ENCODE data around the gene GAR1. TPM values are rescaled to one million over a fixed set of nuclear protein-coding genes. Genes with fewer than 3 reads are reported as not detected.
"Not testable (repeated sequence)": the region's sequence is repeated elsewhere in the genome, so short reads cannot be mapped to it uniquely, and the experiment has no call there.

Gene GAR1
- total and polyA plus RNA-seq, 2 experiments from 2014 or later, result 5.9 to 42.7 TPM

DNA sequence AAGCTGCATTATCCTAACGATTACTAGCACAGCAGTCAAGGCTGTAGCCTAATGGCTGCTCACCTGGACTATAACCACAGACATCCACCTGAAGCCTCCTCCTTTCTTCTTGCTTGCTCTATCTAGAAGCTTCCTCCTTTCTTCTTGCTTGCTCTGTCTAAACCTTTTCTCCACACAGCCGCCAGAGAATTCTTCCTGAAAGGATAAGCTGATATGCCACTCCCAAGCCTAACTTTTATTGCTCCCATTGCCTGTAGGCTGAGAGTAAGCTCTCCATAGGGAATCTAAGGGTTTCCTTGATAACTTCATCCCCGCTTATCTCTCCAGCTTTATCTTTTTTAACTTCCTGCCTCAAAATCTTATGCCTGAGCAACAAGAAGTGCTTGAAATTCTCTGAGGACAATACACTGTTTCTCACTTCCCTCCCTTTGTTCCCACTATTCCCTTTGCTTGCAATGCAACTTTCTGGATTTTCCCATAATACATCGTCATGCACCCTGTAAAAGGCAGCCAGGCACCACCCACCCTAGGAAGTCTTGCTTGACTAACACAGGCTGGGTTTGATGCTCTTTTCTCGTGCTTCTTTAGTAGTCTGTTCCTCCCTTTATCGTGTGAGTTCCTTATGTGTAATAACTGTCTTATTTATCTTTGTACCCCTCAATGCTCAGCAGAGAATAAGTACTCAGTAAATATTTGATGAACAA, 31.0 kb downstream of the GAR1 start:
- Histone ChIP-seq H3K4me1 (ENCODE audit: insufficient read depth) (no peaks in the 10 kb centered on the region), H3K4me2 (ENCODE audit: unreplicated experiment) (no peak overlapping the region), H4K20me1 (ENCODE audit: insufficient read depth) (no peaks in the 10 kb centered on the region), H3K27ac (no peak overlapping the region), H3K79me2 (ENCODE audit: insufficient read depth) (no peaks in the 10 kb centered on the region), H3K27me3 (replicated peaks; ENCODE audit: insufficient read depth) (no peaks in the 10 kb centered on the region), H3K9me3 (ENCODE audit: low read depth) (no peaks in the 10 kb centered on the region), H3K4me3 (no peak overlapping the region), H3K36me3 (ENCODE audit: low read depth) (no peaks in the 10 kb centered on the region), H3K9me2 (ENCODE audit: insufficient read depth) (no peaks in the 10 kb centered on the region), H3F3A (ENCODE audit: insufficient read depth) (no peaks in the 10 kb centered on the region), H2AFZ (no peak overlapping the region), H3K9ac (no peak overlapping the region)
- in situ Hi-C loops (cut with MboI), result no loop called here
- TF ChIP-seq EZH2phosphoT487 (IDR thresholded peaks at IDR 0.05; ENCODE audit: insufficient read depth, low read depth), result no peak
- TF ChIP-seq EZH2 (IDR thresholded peaks at IDR 0.05; ENCODE audit: insufficient read depth, poor library complexity, severe bottlenecking), result no peak
- DNase-seq, result no peak
- 71 to 74% methylated on average over 6 of the region's 6 CpGs for WGBS, 2 experiments (ENCODE audit: low coverage in 1 of 2, low lambda C conversion rate in 2 of 2, missing lambda C conversion rate in 2 of 2)

DNA sequence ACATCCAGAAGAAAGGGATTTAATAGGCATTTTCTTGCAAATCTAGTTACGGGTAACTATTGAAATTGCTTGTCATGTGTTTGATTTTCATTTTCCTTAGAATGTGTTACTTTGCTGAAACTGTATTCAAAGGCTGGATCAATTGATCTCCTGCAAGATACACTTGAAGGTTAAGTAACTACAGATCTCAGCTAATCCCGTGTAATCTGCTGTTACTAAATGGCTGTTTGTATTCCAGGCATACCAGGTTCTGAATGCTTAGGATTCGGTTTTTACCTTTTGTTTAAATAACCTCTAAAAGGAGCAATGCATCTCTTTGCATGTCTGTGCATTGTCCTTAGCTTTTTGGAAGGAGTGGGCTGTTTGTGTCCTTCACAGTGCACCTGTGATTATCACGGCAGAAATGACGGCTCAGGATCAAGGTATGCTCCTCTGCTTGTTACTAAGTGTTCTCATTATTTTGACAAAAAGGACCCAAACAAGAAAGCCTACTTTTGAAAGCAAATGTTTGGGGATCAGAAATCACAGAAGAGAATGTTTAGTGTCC, 32.4 kb downstream of the GAR1 start, which contains the start of gene LRIT3:
TSS of gene LRIT3 (plus strand) at position 212 of the 547 bp plus-strand sequence. CDS start at position 307, 95 bp downstream.
- in situ Hi-C loops (cut with MboI), result no loop called here
- H4K20me1 ChIP-seq (ENCODE audit: insufficient read depth), result no peaks in the 10 kb centered on the region
- no peak within 1 kb of the TSS for H3K4me3 ChIP-seq
- no peaks in the 10 kb centered on the region for H3K36me3 ChIP-seq (ENCODE audit: low read depth)
- no peaks in the 10 kb centered on the region for H3K4me1 ChIP-seq (ENCODE audit: insufficient read depth)
- no peaks in the 10 kb centered on the region for H3K9me3 ChIP-seq (ENCODE audit: low read depth)
- no peak within 1 kb of the TSS for H2AFZ ChIP-seq
- H3K27ac ChIP-seq, result no peak within 1 kb of the TSS
- H3K4me2 ChIP-seq (ENCODE audit: unreplicated experiment), result no peak within 1 kb of the TSS
- no peak within 1 kb of the TSS for H3K9ac ChIP-seq
- H3K79me2 ChIP-seq (ENCODE audit: insufficient read depth), result no peaks in the 10 kb centered on the region
- no peaks in the 10 kb centered on the region for H3F3A ChIP-seq (ENCODE audit: insufficient read depth)
- no peaks in the 10 kb centered on the region for H3K9me2 ChIP-seq (ENCODE audit: insufficient read depth)
- H3K27me3 ChIP-seq (replicated peaks; ENCODE audit: insufficient read depth), result no peaks in the 10 kb centered on the region
- WGBS, 2 experiments (ENCODE audit: low coverage in 1 of 2, low lambda C conversion rate in 2 of 2, missing lambda C conversion rate in 2 of 2), result 82 to 83% methylated on average over 5 of the region's 5 CpGs
- DNase-seq, result no peak
- TF ChIP-seq EZH2phosphoT487 (IDR thresholded peaks at IDR 0.05; ENCODE audit: insufficient read depth, low read depth) (no peak), EZH2 (IDR thresholded peaks at IDR 0.05; ENCODE audit: insufficient read depth, poor library complexity, severe bottlenecking) (no peak)

DNA sequence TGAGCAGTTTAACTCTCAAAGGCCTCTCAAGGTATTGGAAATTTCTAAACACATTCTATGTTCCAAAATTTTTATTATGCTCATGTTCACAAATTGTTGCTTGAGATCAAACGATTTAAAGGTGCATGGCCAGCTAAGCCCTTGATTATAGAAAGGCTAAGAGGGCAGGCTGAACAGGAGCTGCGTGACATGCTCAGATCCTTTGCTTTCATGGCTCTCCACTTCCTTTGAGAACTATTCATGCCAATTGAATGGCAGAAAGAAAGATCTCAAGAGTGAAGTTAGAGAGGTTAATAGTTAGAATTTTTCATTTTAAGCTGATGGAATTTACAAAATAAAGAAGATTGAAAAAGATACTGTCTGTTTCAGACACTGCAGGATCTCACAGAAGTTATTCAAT, 32.9 kb downstream of the GAR1 start:
- no peaks in the 10 kb centered on the region for H3K9me2 ChIP-seq (ENCODE audit: insufficient read depth)
- no peak for DNase-seq
- no peaks in the 10 kb centered on the region for H4K20me1 ChIP-seq (ENCODE audit: insufficient read depth)
- H3K9me3 ChIP-seq (ENCODE audit: low read depth), result no peaks in the 10 kb centered on the region
- H3K27me3 ChIP-seq (replicated peaks; ENCODE audit: insufficient read depth), result no peaks in the 10 kb centered on the region
- H3K27ac ChIP-seq, result no peak overlapping the region
- no peak overlapping the region for H3K9ac ChIP-seq
- H3F3A ChIP-seq (ENCODE audit: insufficient read depth), result no peaks in the 10 kb centered on the region
- H3K4me1 ChIP-seq (ENCODE audit: insufficient read depth), result no peaks in the 10 kb centered on the region
- no peak overlapping the region for H3K4me2 ChIP-seq (ENCODE audit: unreplicated experiment)
- H3K36me3 ChIP-seq (ENCODE audit: low read depth), result no peaks in the 10 kb centered on the region
- no peak for TF ChIP-seq EZH2phosphoT487 (IDR thresholded peaks at IDR 0.05; ENCODE audit: insufficient read depth, low read depth)
- H3K79me2 ChIP-seq (ENCODE audit: insufficient read depth), result no peaks in the 10 kb centered on the region
- in situ Hi-C loops (cut with MboI), result no loop called here
- whole genome bisulfite sequencing, 2 experiments (ENCODE audit: low coverage in 1 of 2, low lambda C conversion rate in 2 of 2, missing lambda C conversion rate in 2 of 2), result 51 to 58% methylated on average over 2 of the region's 2 CpGs
- H2AFZ ChIP-seq, result no peak overlapping the region
- H3K4me3 ChIP-seq, result no peak overlapping the region

DNA sequence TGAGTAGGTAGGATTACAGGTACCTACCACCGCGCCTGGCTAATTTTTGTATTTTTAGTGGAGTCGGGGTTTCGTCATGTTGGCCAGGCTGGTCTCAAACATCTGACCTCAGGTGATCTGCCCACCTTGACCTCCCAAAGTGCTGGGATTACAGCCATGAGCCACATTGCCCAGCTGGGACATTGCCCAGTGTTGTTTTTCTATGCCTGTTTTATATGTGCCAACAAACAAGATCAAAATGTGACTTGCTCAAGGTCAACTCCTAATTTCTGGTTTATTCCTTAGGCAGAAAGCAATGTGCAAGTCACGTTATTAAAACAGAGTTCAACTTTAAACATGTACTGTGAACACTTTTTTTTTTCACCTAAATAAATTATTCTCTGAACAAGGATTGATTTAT, 35.0 kb downstream of the GAR1 start:
- Histone ChIP-seq H3K9me2 (ENCODE audit: insufficient read depth) (no peaks in the 10 kb centered on the region), H3K4me1 (ENCODE audit: insufficient read depth) (no peaks in the 10 kb centered on the region), H3K4me3 (no peak overlapping the region), H3K36me3 (ENCODE audit: low read depth) (no peaks in the 10 kb centered on the region), H3K9ac (no peak overlapping the region), H3K4me2 (ENCODE audit: unreplicated experiment) (no peak overlapping the region), H2AFZ (no peak overlapping the region), H4K20me1 (ENCODE audit: insufficient read depth) (no peaks in the 10 kb centered on the region), H3K79me2 (ENCODE audit: insufficient read depth) (no peaks in the 10 kb centered on the region), H3K27ac (no peak overlapping the region), H3K27me3 (replicated peaks; ENCODE audit: insufficient read depth) (no peaks in the 10 kb centered on the region), H3F3A (ENCODE audit: insufficient read depth) (no peaks in the 10 kb centered on the region), H3K9me3 (ENCODE audit: low read depth) (no peaks in the 10 kb centered on the region)
- in situ Hi-C loops (cut with MboI), result no loop called here
- TF ChIP-seq EZH2phosphoT487 (IDR thresholded peaks at IDR 0.05; ENCODE audit: insufficient read depth, low read depth) (no peak), EZH2 (IDR thresholded peaks at IDR 0.05; ENCODE audit: insufficient read depth, poor library complexity, severe bottlenecking) (no peak)
- WGBS, 2 experiments (ENCODE audit: low coverage in 1 of 2, low lambda C conversion rate in 2 of 2, missing lambda C conversion rate in 2 of 2), result 70 to 76% methylated on average over 5 of the region's 5 CpGs
- no peak for DNase-seq

DNA sequence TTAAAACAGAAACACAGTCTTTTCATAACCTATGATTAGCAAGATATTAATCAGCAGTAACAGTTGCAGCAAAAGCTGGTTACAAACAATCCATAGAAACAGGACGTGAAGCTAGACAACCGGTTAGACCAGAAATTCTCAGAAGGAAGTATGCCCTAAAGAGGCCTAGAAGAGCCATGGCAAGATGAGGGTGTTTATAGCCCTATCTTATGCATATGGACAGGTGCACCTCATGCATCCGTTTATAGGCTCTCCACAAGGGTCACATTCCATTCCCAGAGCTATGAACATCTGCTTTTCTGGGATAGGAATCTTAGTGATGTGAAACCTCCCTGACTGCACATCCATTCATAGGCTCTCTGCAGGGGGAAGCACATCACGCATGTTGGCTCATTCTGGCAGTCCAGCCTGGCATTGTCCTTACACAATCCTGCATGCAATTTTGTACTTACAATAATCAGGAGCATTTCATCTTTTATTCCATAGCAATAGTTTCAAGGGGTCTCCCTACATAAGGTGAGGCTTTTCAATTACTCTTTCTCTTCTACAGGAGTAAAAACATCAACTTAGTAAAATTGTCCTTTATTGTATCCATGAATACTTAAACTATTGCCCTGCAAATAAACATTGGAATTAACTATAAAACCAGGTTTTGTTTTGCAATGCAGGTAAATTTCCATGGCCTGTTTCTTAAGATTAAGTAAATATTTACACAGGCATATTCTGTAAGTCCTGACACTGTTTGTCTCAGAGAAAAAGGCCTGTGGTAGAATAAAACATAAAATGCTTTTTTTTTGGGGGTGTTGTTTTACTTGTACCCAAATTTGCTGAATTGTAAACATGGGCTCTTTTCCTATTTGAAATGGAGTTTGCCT, 44.1 kb downstream of the GAR1 start:
- H3K4me3 ChIP-seq; H3K9me2 ChIP-seq (ENCODE audit: insufficient read depth); in situ Hi-C loops (cut with MboI); H3K79me2 ChIP-seq (ENCODE audit: insufficient read depth); H3K27ac ChIP-seq; H3K27me3 ChIP-seq (replicated peaks; ENCODE audit: insufficient read depth); H3K9ac ChIP-seq; H3K9me3 ChIP-seq (ENCODE audit: low read depth); H2AFZ ChIP-seq; H3K4me1 ChIP-seq (ENCODE audit: insufficient read depth); H3F3A ChIP-seq (ENCODE audit: insufficient read depth); H3K4me2 ChIP-seq (ENCODE audit: unreplicated experiment); DNase-seq; H4K20me1 ChIP-seq (ENCODE audit: insufficient read depth); H3K36me3 ChIP-seq (ENCODE audit: low read depth): not testable (repeated sequence)
- 49 to 53% methylated on average over 4 of the region's 4 CpGs for WGBS, 2 experiments (ENCODE audit: low coverage in 1 of 2, low lambda C conversion rate in 2 of 2, missing lambda C conversion rate in 2 of 2)

Data from GM23248 (cell line).